Measurements from ENCODE around the gene FNIP2. TPM values are rescaled to one million over a fixed set of nuclear protein-coding genes. Genes with fewer than 3 reads are reported as not detected.
A peak's percentile ranks its signal among the peaks of the same experiment; 100 is the strongest.

Gene FNIP2
- total and polyA plus RNA-seq, 9 of the 15 experiments (the other 6 are each of a cell fraction or from before 2014, with no cell fraction given) = 1.7 to 15.5 (median 8.3) TPM

DNA sequence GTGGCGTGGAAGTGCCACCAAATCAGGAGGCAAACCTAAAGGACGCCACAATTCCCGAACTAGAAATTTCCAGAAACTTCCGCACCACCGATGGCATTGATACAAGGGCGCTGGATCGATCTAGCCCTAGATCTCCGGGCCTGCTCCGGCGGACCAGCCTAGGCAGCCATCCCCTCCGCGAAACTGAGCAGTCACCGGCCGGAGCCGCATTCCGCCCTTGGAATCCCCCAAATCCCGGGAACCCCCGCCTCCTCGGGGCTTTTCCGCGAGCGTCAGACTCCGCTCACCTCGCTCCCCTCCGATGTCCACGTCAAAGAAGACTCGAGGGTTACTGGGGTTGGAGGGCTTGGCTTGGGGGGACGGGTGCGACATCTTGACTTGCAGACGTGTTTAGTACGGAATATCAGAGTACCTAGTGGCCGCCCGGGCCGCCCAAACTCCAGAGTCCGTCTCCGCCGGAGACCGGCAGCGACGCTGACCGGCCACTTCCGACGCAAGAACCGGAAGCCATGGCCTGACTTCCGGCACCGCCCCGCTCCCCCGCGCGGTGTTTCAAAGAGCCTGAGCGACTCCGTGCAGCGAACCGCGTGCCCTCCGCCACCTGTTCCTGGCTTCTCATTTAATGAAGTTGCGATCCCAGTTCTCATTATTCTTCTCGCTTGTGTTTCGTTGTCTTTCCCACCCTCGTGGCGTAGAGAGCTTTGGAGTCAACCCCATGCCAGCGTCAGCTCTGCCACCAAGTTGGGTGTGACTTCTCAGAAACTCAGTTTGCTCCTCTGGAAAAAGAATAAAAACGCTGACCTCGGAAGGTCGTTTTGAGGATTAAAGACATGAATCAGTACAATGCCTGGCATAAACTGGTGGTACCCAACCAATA is 45.7 kb upstream of the FNIP2 start, which contains the start of gene PPID (continued):
- TF ChIP-seq, protein P1, sequence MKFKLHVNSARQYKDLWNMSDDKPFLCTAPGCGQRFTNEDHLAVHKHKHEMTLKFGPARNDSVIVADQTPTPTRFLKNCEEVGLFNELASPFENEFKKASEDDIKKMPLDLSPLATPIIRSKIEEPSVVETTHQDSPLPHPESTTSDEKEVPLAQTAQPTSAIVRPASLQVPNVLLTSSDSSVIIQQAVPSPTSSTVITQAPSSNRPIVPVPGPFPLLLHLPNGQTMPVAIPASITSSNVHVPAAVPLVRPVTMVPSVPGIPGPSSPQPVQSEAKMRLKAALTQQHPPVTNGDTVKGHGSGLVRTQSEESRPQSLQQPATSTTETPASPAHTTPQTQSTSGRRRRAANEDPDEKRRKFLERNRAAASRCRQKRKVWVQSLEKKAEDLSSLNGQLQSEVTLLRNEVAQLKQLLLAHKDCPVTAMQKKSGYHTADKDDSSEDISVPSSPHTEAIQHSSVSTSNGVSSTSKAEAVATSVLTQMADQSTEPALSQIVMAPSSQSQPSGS (CRISPR knock-in tag; IDR thresholded peaks at IDR 0.05) = no peak
- TF ChIP-seq ZNF212 (CRISPR knock-in tag; IDR thresholded peaks at IDR 0.05) (no peak), CREM (IDR thresholded peaks at IDR 0.05; ENCODE audit: low read depth) (peak; percentile 70), HIVEP1 (CRISPR knock-in tag; IDR thresholded peaks at IDR 0.05) (no peak), TCFL5 (CRISPR knock-in tag; conservative IDR thresholded peaks at IDR 0.05) (no peak), ILK (tag; IDR thresholded peaks at IDR 0.05; ENCODE audit: borderline replicate concordance, low read depth) (no peak), ZNF77 (CRISPR knock-in tag; IDR thresholded peaks at IDR 0.05) (no peak), CSDE1 (IDR thresholded peaks at IDR 0.05) (no peak), HNRNPH1 (optimal IDR thresholded peaks at IDR 0.05; ENCODE audit: low read depth, low read length) (no peak), SOX6 (IDR thresholded peaks at IDR 0.05) (peak; percentile 48; the same call in 1 of the 2 replicates), NFE2L1 (tag; IDR thresholded peaks at IDR 0.05; ENCODE audit: borderline replicate concordance, low read depth) (no peak), TSC22D4 (tag; IDR thresholded peaks at IDR 0.05) (no peak), HDAC1 (IDR thresholded peaks at IDR 0.05) (peak in 1 of 2 experiments; percentile 96; a peak in 2 of 4 replicates), ZNF217 (CRISPR knock-in tag; IDR thresholded peaks at IDR 0.05) (no peak), CEBPB (tag; IDR thresholded peaks at IDR 0.05) (no peak), ZNF75A (CRISPR knock-in tag; IDR thresholded peaks at IDR 0.05) (no peak), ATF7 (IDR thresholded peaks at IDR 0.05) (peak; percentile 60), SIN3A (IDR thresholded peaks at IDR 0.05; ENCODE audit: borderline replicate concordance in 2 of 2, control insufficient read depth in 1 of 2, low read depth in 2 of 2, low read length in 2 of 2) (peak; percentile 67 to 74; a peak in 3 of 4 replicates), KLF6 (CRISPR knock-in tag; IDR thresholded peaks at IDR 0.05; ENCODE audit: borderline replicate concordance) (peak; percentile 95), SAFB2 (IDR thresholded peaks at IDR 0.05; ENCODE audit: borderline replicate concordance, low read depth, low read length, severe bottlenecking) (no peak), RAD51 (IDR thresholded peaks at IDR 0.05; ENCODE audit: borderline replicate concordance, low read depth) (0 out of 2 replicates have a peak, but pooled peaks have one; percentile 18), HCFC1 (IDR thresholded peaks at IDR 0.05; ENCODE audit: low read depth, low read length) (peak; percentile 72), NEUROD1 (IDR thresholded peaks at IDR 0.05; ENCODE audit: borderline replicate concordance, low read depth, low read length, partially characterized antibody) (peak; percentile 23), WHSC1 (IDR thresholded peaks at IDR 0.05; ENCODE audit: low read length) (no peak), MEIS2 (IDR thresholded peaks at IDR 0.05; ENCODE audit: partially characterized antibody) (no peak), HNRNPK (IDR thresholded peaks at IDR 0.05; ENCODE audit: low read depth, low read length, poor library complexity, severe bottlenecking) (no peak), TCF15 (CRISPR knock-in tag; IDR thresholded peaks at IDR 0.05) (no peak)
- TF ChIP-seq, protein P2, sequence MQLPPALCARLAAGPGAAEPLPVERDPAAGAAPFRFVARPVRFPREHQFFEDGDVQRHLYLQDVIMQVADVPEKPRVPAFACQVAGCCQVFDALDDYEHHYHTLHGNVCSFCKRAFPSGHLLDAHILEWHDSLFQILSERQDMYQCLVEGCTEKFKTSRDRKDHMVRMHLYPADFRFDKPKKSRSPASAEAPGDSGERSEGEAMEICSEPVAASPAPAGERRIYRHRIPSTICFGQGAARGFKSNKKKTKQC (CRISPR knock-in tag; IDR thresholded peaks at IDR 0.05) = peak; percentile 41; the same call in 1 of the 2 replicates

All from K562 (cell line).